H1 (cell line): Measurements from ENCODE around the gene GRIK2. TPM values are rescaled to one million over a fixed set of nuclear protein-coding genes. Genes with fewer than 3 reads are reported as not detected.

Source experiments
- CTCF ChIA-PET: fragments of 300-600 bp; sonication (Branson Sonifier 250); formaldehyde crosslinking; loops from one replicate; lab custom pipeline; 2021; ENCODE audit not compliant: partially characterized antibody; lab: Charles Lee
- POLR2A ChIA-PET: fragments of 300-600 bp; sonication (Branson Sonifier 250); formaldehyde crosslinking; loops from one replicate; lab custom pipeline; 2021; ENCODE audit warnings: inconsistent platforms; ENCODE audit not compliant: partially characterized antibody; lab: Charles Lee
- DNase-seq, 2 experiments: peaks; one replicate each; pipeline versions ENCODE4 v3.0.0 to v3.0.0-alpha.2; 2010 to 2022; ENCODE audit warnings: low spot score in 2 of 2, low read depth in 1 of 2, mixed read lengths in 1 of 2
- FAIRE-seq: peaks from 2 replicates; lab custom pipeline; 2011; peaks lifted over from hg19 to GRCh38; lab: Jason Lieb, UNC
- H2AFZ ChIP-seq: 2 replicates; pipeline ENCODE4 v1.8.1; 2012; ENCODE audit warnings: low read length, inconsistent platforms
- H2AK5ac ChIP-seq: 2 replicates; pipeline ENCODE4 v1.6.1; 2013; ENCODE audit warnings: low read depth, low read length
- H2BK120ac ChIP-seq: replicated peaks from 2 replicates; pipeline ENCODE3; 2013; ENCODE audit warnings: low read depth, low read length, inconsistent platforms
- H2BK12ac ChIP-seq: 2 replicates; pipeline ENCODE4 v1.6.1; 2013; ENCODE audit warnings: low read depth, low read length
- H2BK15ac ChIP-seq: 2 replicates; pipeline ENCODE4 v1.6.1; 2013; ENCODE audit warnings: low read length
- H2BK20ac ChIP-seq: 2 replicates; pipeline ENCODE4 v1.6.1; 2013; ENCODE audit warnings: low read length
- H2BK5ac ChIP-seq: 2 replicates; pipeline ENCODE4 v1.6.1; 2013; ENCODE audit warnings: low read depth, low read length
- H3K14ac ChIP-seq: 2 replicates; pipeline ENCODE4 v1.6.1; 2013; ENCODE audit warnings: inconsistent platforms; ENCODE audit not compliant: insufficient read length
- H3K18ac ChIP-seq: 2 replicates; pipeline ENCODE4 v1.6.1; 2013; ENCODE audit warnings: low read length; ENCODE audit errors: extremely low read depth
- H3K23ac ChIP-seq: 2 replicates; pipeline ENCODE4 v1.6.1; 2013; ENCODE audit warnings: inconsistent platforms; ENCODE audit not compliant: insufficient read length
- H3K23me2 ChIP-seq: 2 replicates; pipeline ENCODE4 v1.6.1; 2013; ENCODE audit warnings: low read depth, low read length
- H3K27ac ChIP-seq: 2 replicates; pipeline ENCODE4 v1.6.1; 2011; ENCODE audit warnings: low read depth, low read length, inconsistent platforms
- H3K27me3 ChIP-seq, 4 experiments: replicated peaks in 1 of 4; 1 replicate in 1 of 4; 2 replicates in 3 of 4; pipeline versions ENCODE4 v1.6.1 to v1.8.1; 2011 to 2013; ENCODE audit warnings: low read length in 3 of 4, mild to moderate bottlenecking in 3 of 4, inconsistent platforms in 2 of 4, mixed read lengths in 2 of 4, moderate library complexity in 1 of 4; ENCODE audit not compliant: control insufficient read depth in 3 of 4, insufficient read depth in 3 of 4; ENCODE audit errors: extremely low read depth in 1 of 4
- H3K36me3 ChIP-seq, 4 experiments: 2 replicates each; pipeline versions ENCODE4 v1.6.1 to v1.8.1; 2011 to 2013; ENCODE audit warnings: mild to moderate bottlenecking in 4 of 4, low read length in 3 of 4, moderate library complexity in 2 of 4, control low read depth in 1 of 4, inconsistent platforms in 1 of 4; ENCODE audit not compliant: insufficient read depth in 4 of 4, control insufficient read depth in 2 of 4
- H3K4ac ChIP-seq: replicated peaks from 2 replicates; pipeline ENCODE3; 2013; ENCODE audit warnings: low read length, low read depth, mixed read lengths, inconsistent platforms; ENCODE audit not compliant: insufficient read length
- H3K4me1 ChIP-seq, 4 experiments: replicated peaks in 1 of 4; 1 replicate in 1 of 4; 2 replicates in 3 of 4; pipeline versions ENCODE4 v1.6.1 to v1.8.1; 2011 to 2013; ENCODE audit warnings: low read length in 3 of 4, inconsistent platforms in 2 of 4, mixed read lengths in 1 of 4; ENCODE audit not compliant: insufficient read depth in 4 of 4, control insufficient read depth in 3 of 4
- H3K4me2 ChIP-seq, 2 experiments: 2 replicates each; pipeline versions ENCODE4 v1.6.1 to v1.8.1; 2011 to 2013; ENCODE audit warnings: low read depth in 2 of 2, low read length in 2 of 2, control low read depth in 1 of 2, inconsistent platforms in 1 of 2, mild to moderate bottlenecking in 1 of 2; ENCODE audit not compliant: insufficient read depth in 1 of 2
- H3K4me3 ChIP-seq, 4 experiments: fragments of 200-600, 300-600 bp in 1 of 4; sonication (generic), shearing (Covaris generic), sonication (Bioruptor Twin) in 1 of 4; 2 replicates each; pipeline versions ENCODE4 v1.5.1 to v1.8.1; 2011 to 2016; ENCODE audit warnings: low read length in 4 of 4, low read depth in 3 of 4, control low read depth in 2 of 4, inconsistent platforms in 2 of 4, mild to moderate bottlenecking in 2 of 4, mixed read lengths in 1 of 4, moderate library complexity in 1 of 4; ENCODE audit not compliant: insufficient read depth in 2 of 4; ENCODE audit errors: extremely low read depth in 1 of 4
- H3K56ac ChIP-seq: replicated peaks from 2 replicates; pipeline ENCODE3; 2013; ENCODE audit warnings: low read depth, mild to moderate bottlenecking, mixed read lengths, low read length, inconsistent platforms; ENCODE audit not compliant: insufficient read length
- H3K79me1 ChIP-seq: 2 replicates; pipeline ENCODE4 v1.6.1; 2013; ENCODE audit warnings: low read depth, low read length, control low read depth
- H3K79me2 ChIP-seq, 2 experiments: 2 replicates each; pipeline versions ENCODE4 v1.6.1 to v1.8.1; 2012 to 2013; ENCODE audit warnings: low read length in 2 of 2, mild to moderate bottlenecking in 2 of 2, inconsistent platforms in 1 of 2; ENCODE audit not compliant: insufficient read depth in 2 of 2, control insufficient read depth in 1 of 2
- H3K9ac ChIP-seq, 4 experiments: replicated peaks in 1 of 4; 1 replicate in 1 of 4; 2 replicates in 3 of 4; pipeline versions ENCODE4 v1.6.1 to v1.8.1; 2011 to 2013; ENCODE audit warnings: low read depth in 3 of 4, low read length in 3 of 4, control low read depth in 2 of 4, mild to moderate bottlenecking in 2 of 4, moderate library complexity in 2 of 4, inconsistent platforms in 1 of 4; ENCODE audit errors: extremely low read depth in 1 of 4
- H3K9me3 ChIP-seq, 2 experiments: 2 replicates each; pipeline versions ENCODE4 v1.6.1 to v1.8.1; 2012 to 2013; ENCODE audit warnings: mild to moderate bottlenecking in 2 of 2, moderate library complexity in 2 of 2, control low read depth in 1 of 2, inconsistent platforms in 1 of 2, low read depth in 1 of 2, low read length in 1 of 2, mixed read lengths in 1 of 2; ENCODE audit not compliant: insufficient read depth in 2 of 2
- H4K20me1 ChIP-seq, 2 experiments: replicated peaks in 1 of 2; 2 replicates each; pipeline versions ENCODE3 to v1.8.1; 2011 to 2013; ENCODE audit warnings: inconsistent platforms in 2 of 2, low read length in 2 of 2, mild to moderate bottlenecking in 1 of 2; ENCODE audit not compliant: insufficient read depth in 2 of 2, control insufficient read depth in 1 of 2
- H4K5ac ChIP-seq: 2 replicates; pipeline ENCODE4 v1.6.1; 2013; ENCODE audit warnings: low read length, low read depth, mixed read lengths, inconsistent platforms; ENCODE audit not compliant: insufficient read length
- H4K8ac ChIP-seq: 2 replicates; pipeline ENCODE4 v1.8.0; 2013; ENCODE audit warnings: mild to moderate bottlenecking, moderate library complexity, low read length, inconsistent platforms; ENCODE audit not compliant: insufficient read depth; ENCODE audit errors: extremely low read depth
- H4K91ac ChIP-seq: replicated peaks from 2 replicates; pipeline ENCODE3; 2013; ENCODE audit warnings: low read length, mixed read lengths, inconsistent platforms; ENCODE audit not compliant: insufficient read length
- CBX8 ChIP-seq: fragments of 300-800, 300-1000 bp; sonication (generic); IDR thresholded peaks from 2 replicates; pipeline ENCODE4 v1.7.1; 2016; ENCODE audit warnings: low read depth, low read length, borderline replicate concordance
- CEBPB ChIP-seq: IDR thresholded peaks from 2 replicates; pipeline ENCODE4 v1.6.1; 2012; ENCODE audit warnings: low read depth, low read length
- KDM5A ChIP-seq: fragments of 200-600 bp; IDR thresholded peaks from 2 replicates; pipeline ENCODE4 v1.7.1; 2012; ENCODE audit warnings: mild to moderate bottlenecking, low read length, inconsistent platforms, mixed read lengths
- NANOG ChIP-seq: IDR thresholded peaks from 2 replicates; pipeline ENCODE4 v1.6.1; 2011; ENCODE audit warnings: low read length, low read depth, mild to moderate bottlenecking, inconsistent platforms; ENCODE audit not compliant: insufficient read depth, poor library complexity, severe bottlenecking
- POLR2AphosphoS5 ChIP-seq: IDR thresholded peaks from 2 replicates; pipeline ENCODE4 v1.6.1; 2011; ENCODE audit warnings: low read depth, low read length
- SRF ChIP-seq: IDR thresholded peaks from 2 replicates; pipeline ENCODE4 v1.6.1; 2011; ENCODE audit warnings: mild to moderate bottlenecking, low read depth, low read length, moderate library complexity
- TAF1 ChIP-seq: IDR thresholded peaks from 2 replicates; pipeline ENCODE4 v1.6.1; 2011; ENCODE audit warnings: mild to moderate bottlenecking, low read depth, low read length
- TBP ChIP-seq: IDR thresholded peaks from 2 replicates; pipeline ENCODE4 v1.6.1; 2011; ENCODE audit warnings: low read depth, low read length, improper control_type of control experiment
- WGBS, 2 experiments: shearing (Covaris generic) in 1 of 2; methylation state at CpG; one replicate each; pipeline versions ENCODE4 v1.1.6 to v1.1.7; 2013 to 2015; ENCODE audit warnings: low lambda C conversion rate in 2 of 2, mixed read lengths in 2 of 2, inconsistent platforms in 1 of 2, low coverage in 1 of 2, missing lambda C conversion rate in 1 of 2; ENCODE audit not compliant: insufficient replicate concordance in 2 of 2, insufficient coverage in 1 of 2, insufficient read length in 1 of 2; ENCODE audit errors: extremely low coverage in 1 of 2, missing lambda C conversion rate in 1 of 2; 5-methylcytosine and 5-hydroxymethylcytosine counted together
- polyA plus RNA-seq, 7 experiments: library from polyadenylated mRNA; depleted of rRNA in 3 of 7; stranded (reverse) in 5 of 7; unstranded in 2 of 7; fragments of >200 nt in 5 of 7; fragments of 200-250 nt in 2 of 7; gene quantifications; 1 replicate in 5 of 7; 2 replicates in 1 of 7; 4 replicates in 1 of 7; pipeline versions ENCODE4 v1.2.1 to v1.2.3, GENCODE V29; 2011 to 2013; ENCODE audit warnings: missing spikeins in 2 of 7, mixed read lengths in 2 of 7
- total RNA-seq: library from RNA; stranded (reverse); fragmentation: NEBNext Ultra II Directional; extraction: Animal tissue kit (Norgen Biotek cat#: 25700); gene quantifications from 2 replicates; pipeline ENCODE4 v1.2.1, GENCODE V29; 2021
- TF ChIP-seq, protein P1 (sequence below): IDR thresholded peaks from 2 replicates; pipeline ENCODE4 v1.6.1; 2011; ENCODE audit warnings: low read depth, mild to moderate bottlenecking, low read length; ENCODE audit not compliant: insufficient read depth
- TF ChIP-seq, protein P2 (sequence below): IDR thresholded peaks from 2 replicates; pipeline ENCODE4 v1.6.1; 2012; ENCODE audit warnings: inconsistent platforms
- TF ChIP-seq, protein P3 (sequence below), 3 experiments: IDR thresholded peaks; 1 replicate in 2 of 3; 2 replicates in 1 of 3; pipeline versions ENCODE4 v1.5.1 to v1.6.1; 2011; ENCODE audit warnings: low read length in 3 of 3, mild to moderate bottlenecking in 3 of 3, inconsistent platforms in 2 of 3, low read depth in 1 of 3, moderate library complexity in 1 of 3; ENCODE audit not compliant: insufficient read depth in 1 of 3; ENCODE audit errors: control extremely low read depth in 1 of 3

GRIK2 gene
- total and polyA plus RNA-seq, 2 of the 8 experiments (the other 6 are each of a cell fraction or from before 2014, with no cell fraction given), result 1.8 to 2.2 TPM

DNA sequence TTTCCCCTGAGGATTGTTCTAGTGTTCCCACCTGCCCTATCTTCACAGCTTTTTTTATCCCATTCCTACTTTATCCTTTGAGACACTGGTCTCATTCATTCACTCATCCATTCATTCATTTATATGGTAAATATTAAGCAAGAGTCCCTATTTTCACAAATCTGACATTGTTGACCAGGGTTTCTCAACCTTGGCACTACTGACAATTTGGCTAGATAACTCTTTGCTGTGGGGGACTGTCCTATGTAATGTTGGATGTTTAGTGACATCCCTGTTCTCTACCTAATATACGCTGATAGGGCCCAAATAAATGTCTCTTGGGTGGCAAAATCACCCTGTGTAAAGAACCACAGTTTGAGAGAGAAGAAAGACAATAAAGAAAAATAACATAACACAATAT is 345.0 kb downstream of the GRIK2 start:
- no peak for FAIRE-seq
- CTCF ChIA-PET, result no interaction called here
- H3K79me1 ChIP-seq, result no peaks in the 10 kb centered on the region
- 88% methylated on average over 1 of the region's 1 CpG; no CpG with 5 or more reads in 1 of the 2 experiments for WGBS, 2 experiments
- no peak overlapping the region for H3K9ac ChIP-seq
- H3K27me3 ChIP-seq, result no peaks in the 10 kb centered on the region
- H4K8ac ChIP-seq, result no peak overlapping the region
- POLR2A ChIA-PET, result no interaction called here
- no peak overlapping the region for H3K18ac ChIP-seq
- H2BK5ac ChIP-seq, result no peak overlapping the region
- H3K4me2 ChIP-seq, result no peak overlapping the region
- no peak overlapping the region for H3K23ac ChIP-seq
- H3K79me2 ChIP-seq, result no peaks in the 10 kb centered on the region
- no peak overlapping the region for H2BK20ac ChIP-seq
- no peaks in the 10 kb centered on the region for H4K20me1 ChIP-seq
- H4K5ac ChIP-seq, result no peak overlapping the region
- peaks cover 13 to 15% of the 10 kb centered on the region in 2 experiments for H3K9me3 ChIP-seq
- H4K91ac ChIP-seq, result no peak overlapping the region
- H2BK12ac ChIP-seq, result no peak overlapping the region
- H3K56ac ChIP-seq, result no peak overlapping the region
- no peak overlapping the region for H3K27ac ChIP-seq
- H2AK5ac ChIP-seq, result no peak overlapping the region
- H3K23me2 ChIP-seq, result no peaks in the 10 kb centered on the region
- H2AFZ ChIP-seq, result no peak overlapping the region
- H3K36me3 ChIP-seq, result peaks cover 0 to 3% (median 0%) of the 10 kb centered on the region in 4 experiments; a peak in 2 of 8 replicates
- no peak overlapping the region for H3K4me3 ChIP-seq
- H2BK120ac ChIP-seq, result no peak overlapping the region
- no peak overlapping the region for H3K4ac ChIP-seq
- peaks cover 0 to 14% (median 6%) of the 10 kb centered on the region in 4 experiments; a peak in 3 of 7 replicates for H3K4me1 ChIP-seq
- DNase-seq, result no peak
- 0 out of 2 replicates have a peak overlapping the region, but pooled peaks have one; percentile 22 for H2BK15ac ChIP-seq
- no peak overlapping the region for H3K14ac ChIP-seq
- TF ChIP-seq NANOG, result no peak
- no peak for TF ChIP-seq CBX8
- TF ChIP-seq, protein P1, sequence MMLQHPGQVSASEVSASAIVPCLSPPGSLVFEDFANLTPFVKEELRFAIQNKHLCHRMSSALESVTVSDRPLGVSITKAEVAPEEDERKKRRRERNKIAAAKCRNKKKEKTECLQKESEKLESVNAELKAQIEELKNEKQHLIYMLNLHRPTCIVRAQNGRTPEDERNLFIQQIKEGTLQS, result no peak
- TF ChIP-seq POLR2AphosphoS5, result no peak
- no peak for TF ChIP-seq TAF1
- no peak for TF ChIP-seq TBP
- TF ChIP-seq KDM5A, result no peak
- no peak for TF ChIP-seq CEBPB
- TF ChIP-seq, protein P2, sequence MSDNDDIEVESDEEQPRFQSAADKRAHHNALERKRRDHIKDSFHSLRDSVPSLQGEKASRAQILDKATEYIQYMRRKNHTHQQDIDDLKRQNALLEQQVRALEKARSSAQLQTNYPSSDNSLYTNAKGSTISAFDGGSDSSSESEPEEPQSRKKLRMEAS, result no peak
- TF ChIP-seq, protein P3, sequence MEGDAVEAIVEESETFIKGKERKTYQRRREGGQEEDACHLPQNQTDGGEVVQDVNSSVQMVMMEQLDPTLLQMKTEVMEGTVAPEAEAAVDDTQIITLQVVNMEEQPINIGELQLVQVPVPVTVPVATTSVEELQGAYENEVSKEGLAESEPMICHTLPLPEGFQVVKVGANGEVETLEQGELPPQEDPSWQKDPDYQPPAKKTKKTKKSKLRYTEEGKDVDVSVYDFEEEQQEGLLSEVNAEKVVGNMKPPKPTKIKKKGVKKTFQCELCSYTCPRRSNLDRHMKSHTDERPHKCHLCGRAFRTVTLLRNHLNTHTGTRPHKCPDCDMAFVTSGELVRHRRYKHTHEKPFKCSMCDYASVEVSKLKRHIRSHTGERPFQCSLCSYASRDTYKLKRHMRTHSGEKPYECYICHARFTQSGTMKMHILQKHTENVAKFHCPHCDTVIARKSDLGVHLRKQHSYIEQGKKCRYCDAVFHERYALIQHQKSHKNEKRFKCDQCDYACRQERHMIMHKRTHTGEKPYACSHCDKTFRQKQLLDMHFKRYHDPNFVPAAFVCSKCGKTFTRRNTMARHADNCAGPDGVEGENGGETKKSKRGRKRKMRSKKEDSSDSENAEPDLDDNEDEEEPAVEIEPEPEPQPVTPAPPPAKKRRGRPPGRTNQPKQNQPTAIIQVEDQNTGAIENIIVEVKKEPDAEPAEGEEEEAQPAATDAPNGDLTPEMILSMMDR (IDR thresholded peaks at IDR 0.05; ENCODE audit: control extremely low read depth in 1 of 3, insufficient read depth in 1 of 3, low read depth in 1 of 3, low read length in 3 of 3), result no peak
- no peak for TF ChIP-seq SRF
